Measurements from ENCODE around the gene STEEP1. TPM values are rescaled to one million over a fixed set of nuclear protein-coding genes. Genes with fewer than 3 reads are reported as not detected.

The STEEP1 gene
- total RNA-seq, 4 donors from 2014 or later: 19.2 to 35.5 (median 30.2) TPM

DNA sequence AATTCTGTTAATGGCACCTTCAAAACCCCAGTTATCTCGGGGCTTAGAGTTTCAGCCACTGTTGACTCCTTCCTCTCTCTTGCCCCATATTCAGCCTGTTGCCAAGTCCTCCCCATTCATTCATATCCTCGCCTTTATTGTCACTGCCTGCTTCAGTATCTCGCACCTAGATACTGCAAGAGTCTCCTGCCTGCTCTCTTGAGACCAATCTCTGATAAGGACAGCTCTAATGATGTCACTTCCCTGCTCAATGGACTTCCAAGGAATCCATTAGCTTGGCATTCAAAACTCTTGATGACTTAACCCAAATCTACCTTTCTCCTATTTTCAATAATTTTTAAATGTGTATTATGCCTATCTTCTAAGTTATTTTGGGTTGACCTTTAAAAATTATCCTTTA lies 8.0 kb upstream of the STEEP1 start:
- H3K4me3 ChIP-seq: peak overlapping the region in 3 of 4 donors; percentile 63 to 79 (median 65)
- H3K27ac ChIP-seq: peak overlapping the region in 3 of 4 donors; percentile 94 to 96 (median 95)
- no peak for DNase-seq (ENCODE audit: low spot score in 2 of 2)
- no peaks in the 10 kb centered on the region for H3K9me3 ChIP-seq
- peaks cover 3 to 23% (median 8%) of the 10 kb centered on the region in 4 donors for H3K4me1 ChIP-seq
- TF ChIP-seq EP300 (IDR thresholded peaks at IDR 0.05) (no peak), POLR2A (IDR thresholded peaks at IDR 0.05) (no peak)
- TF ChIP-seq, protein P1, sequence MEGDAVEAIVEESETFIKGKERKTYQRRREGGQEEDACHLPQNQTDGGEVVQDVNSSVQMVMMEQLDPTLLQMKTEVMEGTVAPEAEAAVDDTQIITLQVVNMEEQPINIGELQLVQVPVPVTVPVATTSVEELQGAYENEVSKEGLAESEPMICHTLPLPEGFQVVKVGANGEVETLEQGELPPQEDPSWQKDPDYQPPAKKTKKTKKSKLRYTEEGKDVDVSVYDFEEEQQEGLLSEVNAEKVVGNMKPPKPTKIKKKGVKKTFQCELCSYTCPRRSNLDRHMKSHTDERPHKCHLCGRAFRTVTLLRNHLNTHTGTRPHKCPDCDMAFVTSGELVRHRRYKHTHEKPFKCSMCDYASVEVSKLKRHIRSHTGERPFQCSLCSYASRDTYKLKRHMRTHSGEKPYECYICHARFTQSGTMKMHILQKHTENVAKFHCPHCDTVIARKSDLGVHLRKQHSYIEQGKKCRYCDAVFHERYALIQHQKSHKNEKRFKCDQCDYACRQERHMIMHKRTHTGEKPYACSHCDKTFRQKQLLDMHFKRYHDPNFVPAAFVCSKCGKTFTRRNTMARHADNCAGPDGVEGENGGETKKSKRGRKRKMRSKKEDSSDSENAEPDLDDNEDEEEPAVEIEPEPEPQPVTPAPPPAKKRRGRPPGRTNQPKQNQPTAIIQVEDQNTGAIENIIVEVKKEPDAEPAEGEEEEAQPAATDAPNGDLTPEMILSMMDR (IDR thresholded peaks at IDR 0.05): no peak
- H3K27me3 ChIP-seq: no peaks in the 10 kb centered on the region
- 53 to 87% methylated on average over 3 of the region's 3 CpGs for WGBS, 2 donors
- H3K36me3 ChIP-seq: no peaks in the 10 kb centered on the region

- H3K4me3 ChIP-seq: no peak overlapping the region
- TF ChIP-seq, protein P1 (IDR thresholded peaks at IDR 0.05): no peak
- TF ChIP-seq EP300 (IDR thresholded peaks at IDR 0.05) (no peak), POLR2A (IDR thresholded peaks at IDR 0.05) (no peak)
- peaks cover 0 to 13% (median 2%) of the 10 kb centered on the region in 4 donors for H3K4me1 ChIP-seq
- no peak for DNase-seq (ENCODE audit: low spot score in 2 of 2)
- WGBS, 2 donors: 87 to 97% methylated on average over 5 to 6 of the region's 6 CpGs
- no peak overlapping the region for H3K27ac ChIP-seq
- no peaks in the 10 kb centered on the region for H3K36me3 ChIP-seq
- H3K27me3 ChIP-seq: no peaks in the 10 kb centered on the region
- H3K9me3 ChIP-seq: no peaks in the 10 kb centered on the region
Observed at GRCh38 chrX:119570351-119570835, 5.2 kb upstream of the STEEP1 start.

- DNase-seq (ENCODE audit: low spot score in 2 of 2): no peak
- no peaks in the 10 kb centered on the region for H3K9me3 ChIP-seq
- no peak overlapping the region for H3K4me3 ChIP-seq
- no peak overlapping the region for H3K27ac ChIP-seq
- no peak for TF ChIP-seq POLR2A (IDR thresholded peaks at IDR 0.05)
- peaks cover 0 to 14% (median 0%) of the 10 kb centered on the region in 3 donors for H3K36me3 ChIP-seq
- H3K4me1 ChIP-seq: no peaks in the 10 kb centered on the region
- 69 to 79% methylated on average over 2 to 3 of the region's 3 CpGs for WGBS, 2 donors
- no peaks in the 10 kb centered on the region for H3K27me3 ChIP-seq
Observed at GRCh38 chrX:119552508-119552907, 12.7 kb downstream of the STEEP1 start.

- Histone ChIP-seq H3K9me3 (no peaks in the 10 kb centered on the region), H3K27me3 (no peaks in the 10 kb centered on the region), H3K4me3 (no peak overlapping the region), H3K27ac (no peak overlapping the region), H3K4me1 (no peaks in the 10 kb centered on the region), H3K36me3 (no peaks in the 10 kb centered on the region)
- TF ChIP-seq, protein P1 (IDR thresholded peaks at IDR 0.05): no peak
- no peak for TF ChIP-seq EP300 (IDR thresholded peaks at IDR 0.05)
- no peak for TF ChIP-seq POLR2A (IDR thresholded peaks at IDR 0.05)
- DNase-seq (ENCODE audit: low spot score in 2 of 2): no peak
- WGBS, 2 donors: 64 to 66% methylated on average over 7 of the region's 7 CpGs
Observed at GRCh38 chrX:119549327-119550016, 15.7 kb downstream of the STEEP1 start.

DNA sequence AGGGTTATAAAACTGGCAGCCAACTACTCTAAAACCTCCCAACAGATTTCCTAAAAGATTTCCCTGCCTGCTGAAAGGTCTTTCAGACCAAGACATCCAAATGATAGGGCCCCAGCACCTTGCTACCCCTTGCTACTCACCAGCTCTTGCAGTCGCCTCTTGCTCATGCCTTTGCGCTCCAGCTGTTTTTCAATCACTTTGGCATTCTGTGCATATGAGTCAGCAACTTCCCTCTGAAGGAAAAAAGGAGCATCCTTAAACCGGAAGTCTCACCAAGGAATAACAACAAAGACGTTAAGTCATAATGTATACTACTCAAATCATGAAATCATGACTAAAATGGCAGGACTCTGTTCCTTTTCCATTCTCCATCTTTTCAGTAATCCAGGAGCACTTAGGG lies 24.0 kb downstream of the STEEP1 start:
- 70 to 71% methylated on average over 4 of the region's 4 CpGs for WGBS, 2 donors
- Histone ChIP-seq H3K36me3 (peaks cover 0 to 11% (median 0%) of the 10 kb centered on the region in 3 donors), H3K4me1 (no peaks in the 10 kb centered on the region), H3K27ac (no peak overlapping the region), H3K9me3 (no peaks in the 10 kb centered on the region), H3K4me3 (no peak overlapping the region), H3K27me3 (no peaks in the 10 kb centered on the region)
- DNase-seq (ENCODE audit: low spot score in 2 of 2): no peak
- TF ChIP-seq EP300 (IDR thresholded peaks at IDR 0.05): no peak
- TF ChIP-seq, protein P1 (IDR thresholded peaks at IDR 0.05): no peak
- no peak for TF ChIP-seq POLR2A (IDR thresholded peaks at IDR 0.05)
